Endodermal cell (in vitro differentiated cells): ENCODE data around the gene SF3A2. TPM values are rescaled to one million over a fixed set of nuclear protein-coding genes. Genes with fewer than 3 reads are reported as not detected.
A peak's percentile ranks its signal among the peaks of the same experiment; 100 is the strongest.

Experiments used
- DNase-seq: peaks from one replicate; pipeline ENCODE4 v3.0.0-alpha.2; 2017
- H3K27ac ChIP-seq: 2 replicates; pipeline ENCODE4 v1.5.1; 2013; ENCODE audit warnings: mild to moderate bottlenecking, low read depth, low read length, moderate library complexity
- H3K27me3 ChIP-seq: 2 replicates; pipeline ENCODE4 v1.6.1; 2013; ENCODE audit warnings: mild to moderate bottlenecking, low read length, moderate library complexity; ENCODE audit not compliant: insufficient read depth, control insufficient read depth, poor library complexity, severe bottlenecking
- H3K36me3 ChIP-seq: 2 replicates; pipeline ENCODE4 v1.7.0; 2013; ENCODE audit warnings: mild to moderate bottlenecking, low read length, moderate library complexity; ENCODE audit not compliant: control insufficient read depth, insufficient read depth
- H3K4me1 ChIP-seq: one replicate; pipeline ENCODE4 v1.7.0; 2013; ENCODE audit warnings: low read length; ENCODE audit not compliant: control insufficient read depth, insufficient read depth
- H3K4me3 ChIP-seq: 2 replicates; pipeline ENCODE4 v1.5.1; 2013; ENCODE audit warnings: mild to moderate bottlenecking, low read length, moderate library complexity
- H3K9ac ChIP-seq: 2 replicates; pipeline ENCODE4 v1.6.1; 2013; ENCODE audit warnings: mild to moderate bottlenecking, low read length, moderate library complexity; ENCODE audit not compliant: poor library complexity, severe bottlenecking; ENCODE audit errors: extremely low read depth
- H3K9me3 ChIP-seq: 2 replicates; pipeline ENCODE4 v1.6.1; 2013; ENCODE audit warnings: mild to moderate bottlenecking, low read length, moderate library complexity; ENCODE audit not compliant: control insufficient read depth
- H3K27ac Mint-ChIP-seq: 2 replicates; pipeline ENCODE4 v1.8.0; 2020; ENCODE audit warnings: mixed read lengths
- H3K27me3 Mint-ChIP-seq: 2 replicates; pipeline ENCODE4 v1.8.0; 2021; ENCODE audit warnings: mild to moderate bottlenecking, mixed read lengths; ENCODE audit not compliant: insufficient read depth
- H3K36me3 Mint-ChIP-seq: 2 replicates; pipeline ENCODE4 v1.8.0; 2020; ENCODE audit warnings: low read depth, mixed read lengths
- H3K4me1 Mint-ChIP-seq: 2 replicates; pipeline ENCODE4 v1.8.0; 2020; ENCODE audit warnings: mixed read lengths
- H3K4me3 Mint-ChIP-seq: 2 replicates; pipeline ENCODE4 v1.8.0; 2020; ENCODE audit warnings: mild to moderate bottlenecking, moderate library complexity, mixed read lengths
- H3K9me3 Mint-ChIP-seq: 2 replicates; pipeline ENCODE4 v1.8.0; 2020; ENCODE audit warnings: mild to moderate bottlenecking, mixed read lengths
- WGBS, 2 experiments: methylation state at CpG; one replicate each; pipeline versions ENCODE4 v1.1.5 to v1.1.7; 2013; ENCODE audit warnings: missing lambda C conversion rate in 2 of 2, mixed read lengths in 1 of 2; ENCODE audit not compliant: insufficient coverage in 1 of 2, insufficient read length in 1 of 2; 5-methylcytosine and 5-hydroxymethylcytosine counted together
- total RNA-seq, 2 donors: library from RNA; stranded (reverse); fragmentation: NEBNext Ultra II Directional in 1 of 2; extraction: Animal tissue kit (Norgen Biotek cat#: 25700) in 1 of 2; gene quantifications; 2 replicates in 1 of 2; 3 replicates in 1 of 2; pipeline ENCODE4 v1.2.1, GENCODE V29; 2021
- TF ChIP-seq, protein P1 (sequence below): fragments of 200-600 bp; sonication (generic); conservative IDR thresholded peaks from 2 replicates; pipeline ENCODE4 v1.5.0; 2021; ENCODE audit warnings: antibody characterized with exemption, mild to moderate bottlenecking

Gene SF3A2
- total RNA-seq, 2 donors from 2014 or later, result 126 to 132 TPM

DNA sequence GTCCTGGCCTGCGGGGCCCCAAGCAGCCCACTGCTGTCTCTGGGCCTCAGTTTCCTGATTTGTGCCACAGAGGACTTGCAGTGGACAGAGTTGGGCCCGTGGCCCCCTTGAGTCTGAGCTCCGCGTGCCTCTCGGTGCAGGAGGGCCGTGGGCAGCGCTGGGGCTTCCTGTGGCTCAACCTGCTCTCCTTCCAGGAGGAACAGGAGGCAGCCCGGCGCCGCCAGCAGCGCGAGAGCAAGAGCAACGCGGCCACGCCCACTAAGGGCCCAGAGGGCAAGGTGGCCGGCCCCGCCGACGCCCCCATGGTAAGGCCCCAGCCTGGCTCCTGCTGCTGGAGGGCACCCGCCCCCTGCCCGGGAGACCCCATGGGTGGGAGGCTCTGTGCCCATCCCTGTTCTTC lies 26.4 kb upstream of the SF3A2 start:
- no peaks in the 10 kb centered on the region for H3K9me3 Mint-ChIP-seq
- H3K9ac ChIP-seq, result no peak overlapping the region
- H3K27ac ChIP-seq, result no peak overlapping the region
- H3K4me1 Mint-ChIP-seq, result no peaks in the 10 kb centered on the region
- peaks cover 25% of the 10 kb centered on the region for H3K36me3 Mint-ChIP-seq
- no peak overlapping the region for H3K4me3 Mint-ChIP-seq
- no peaks in the 10 kb centered on the region for H3K9me3 ChIP-seq
- no peaks in the 10 kb centered on the region for H3K4me1 ChIP-seq
- no peak overlapping the region for H3K27ac Mint-ChIP-seq
- TF ChIP-seq, protein P1, sequence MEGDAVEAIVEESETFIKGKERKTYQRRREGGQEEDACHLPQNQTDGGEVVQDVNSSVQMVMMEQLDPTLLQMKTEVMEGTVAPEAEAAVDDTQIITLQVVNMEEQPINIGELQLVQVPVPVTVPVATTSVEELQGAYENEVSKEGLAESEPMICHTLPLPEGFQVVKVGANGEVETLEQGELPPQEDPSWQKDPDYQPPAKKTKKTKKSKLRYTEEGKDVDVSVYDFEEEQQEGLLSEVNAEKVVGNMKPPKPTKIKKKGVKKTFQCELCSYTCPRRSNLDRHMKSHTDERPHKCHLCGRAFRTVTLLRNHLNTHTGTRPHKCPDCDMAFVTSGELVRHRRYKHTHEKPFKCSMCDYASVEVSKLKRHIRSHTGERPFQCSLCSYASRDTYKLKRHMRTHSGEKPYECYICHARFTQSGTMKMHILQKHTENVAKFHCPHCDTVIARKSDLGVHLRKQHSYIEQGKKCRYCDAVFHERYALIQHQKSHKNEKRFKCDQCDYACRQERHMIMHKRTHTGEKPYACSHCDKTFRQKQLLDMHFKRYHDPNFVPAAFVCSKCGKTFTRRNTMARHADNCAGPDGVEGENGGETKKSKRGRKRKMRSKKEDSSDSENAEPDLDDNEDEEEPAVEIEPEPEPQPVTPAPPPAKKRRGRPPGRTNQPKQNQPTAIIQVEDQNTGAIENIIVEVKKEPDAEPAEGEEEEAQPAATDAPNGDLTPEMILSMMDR, result no peak
- H3K4me3 ChIP-seq, result no peak overlapping the region
- DNase-seq, result no peak
- 94 to 99% methylated on average over 7 to 21 of the region's 21 CpGs for WGBS, 2 experiments
- no peaks in the 10 kb centered on the region for H3K27me3 ChIP-seq
- H3K36me3 ChIP-seq, result peaks cover 25% of the 10 kb centered on the region
- no peaks in the 10 kb centered on the region for H3K27me3 Mint-ChIP-seq

DNA sequence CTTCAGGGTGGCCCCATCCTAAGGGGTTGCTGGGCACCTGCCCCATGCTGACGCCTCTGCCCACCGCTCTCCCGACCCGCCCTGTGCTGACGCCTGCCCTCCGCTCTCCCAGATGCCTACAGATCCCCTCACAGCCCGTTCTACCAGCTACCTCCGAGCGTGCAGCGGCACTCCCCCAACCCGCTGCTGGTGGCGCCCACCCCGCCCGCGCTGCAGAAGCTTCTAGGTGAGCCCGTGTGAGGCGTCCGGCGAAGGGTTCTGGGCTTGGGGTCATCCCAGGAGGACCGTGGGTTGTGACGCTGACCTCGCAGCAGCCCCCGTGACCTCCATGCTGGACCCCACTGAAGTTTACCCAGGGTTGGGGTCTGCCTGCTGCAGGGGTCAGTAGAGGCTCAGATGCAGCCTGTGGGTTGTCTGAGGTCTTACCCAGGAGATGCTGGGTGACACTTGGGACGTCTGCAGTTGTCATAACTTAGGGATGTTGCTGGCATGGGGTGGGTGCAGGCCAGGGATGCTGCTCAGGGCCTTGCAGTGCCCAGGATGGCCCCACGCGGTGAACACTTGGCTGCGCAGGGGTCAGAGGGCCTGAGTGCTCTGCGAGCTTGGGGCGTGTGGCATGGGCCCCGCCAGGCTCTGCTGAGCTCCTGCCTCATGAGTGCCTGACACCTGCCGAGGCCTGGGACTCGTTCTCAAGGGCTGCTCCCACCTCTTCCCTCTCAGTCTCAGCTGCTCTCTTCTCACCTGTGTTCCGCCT lies 25.5 kb upstream of the SF3A2 start:
- Mint-ChIP-seq H3K4me1 (no peaks in the 10 kb centered on the region), H3K9me3 (no peaks in the 10 kb centered on the region), H3K27ac (peak overlapping the region; percentile 65), H3K36me3 (peaks cover 29% of the 10 kb centered on the region), H3K27me3 (no peaks in the 10 kb centered on the region), H3K4me3 (no peak overlapping the region)
- H3K36me3 ChIP-seq, result peaks cover 34% of the 10 kb centered on the region
- 96 to 97% methylated on average over 29 to 33 of the region's 33 CpGs for WGBS, 2 experiments
- no peaks in the 10 kb centered on the region for H3K27me3 ChIP-seq
- DNase-seq, result no peak
- H3K27ac ChIP-seq, result no peak overlapping the region
- H3K4me1 ChIP-seq, result no peaks in the 10 kb centered on the region
- TF ChIP-seq, protein P1, result no peak
- H3K4me3 ChIP-seq, result no peak overlapping the region
- H3K9me3 ChIP-seq, result no peaks in the 10 kb centered on the region
- no peak overlapping the region for H3K9ac ChIP-seq

- no peak for DNase-seq
- Histone ChIP-seq H3K27ac (no peak overlapping the region), H3K36me3 (peaks cover 43% of the 10 kb centered on the region), H3K27me3 (no peaks in the 10 kb centered on the region), H3K9me3 (no peaks in the 10 kb centered on the region), H3K4me1 (no peaks in the 10 kb centered on the region), H3K4me3 (no peak overlapping the region), H3K9ac (no peak overlapping the region)
- no peak overlapping the region for H3K4me3 Mint-ChIP-seq
- no peaks in the 10 kb centered on the region for H3K9me3 Mint-ChIP-seq
- peaks cover 42% of the 10 kb centered on the region for H3K36me3 Mint-ChIP-seq
- H3K4me1 Mint-ChIP-seq, result no peaks in the 10 kb centered on the region
- TF ChIP-seq, protein P1, result no peak
- no peaks in the 10 kb centered on the region for H3K27me3 Mint-ChIP-seq
- WGBS, 2 experiments, result 93 to 94% methylated on average over 20 to 21 of the region's 21 CpGs
- H3K27ac Mint-ChIP-seq, result peak overlapping the region; percentile 64
These were observed 23.5 kb upstream of the SF3A2 start for GRCh38 chr19:2212861-2213711.
